ENCODE data around the gene HARBI1. TPM values are rescaled to one million over a fixed set of nuclear protein-coding genes. Genes with fewer than 3 reads are reported as not detected.

HARBI1 gene
- total RNA-seq, 4 donors from 2014 or later, result 1.3 to 6.2 (median 3.5) TPM

DNA sequence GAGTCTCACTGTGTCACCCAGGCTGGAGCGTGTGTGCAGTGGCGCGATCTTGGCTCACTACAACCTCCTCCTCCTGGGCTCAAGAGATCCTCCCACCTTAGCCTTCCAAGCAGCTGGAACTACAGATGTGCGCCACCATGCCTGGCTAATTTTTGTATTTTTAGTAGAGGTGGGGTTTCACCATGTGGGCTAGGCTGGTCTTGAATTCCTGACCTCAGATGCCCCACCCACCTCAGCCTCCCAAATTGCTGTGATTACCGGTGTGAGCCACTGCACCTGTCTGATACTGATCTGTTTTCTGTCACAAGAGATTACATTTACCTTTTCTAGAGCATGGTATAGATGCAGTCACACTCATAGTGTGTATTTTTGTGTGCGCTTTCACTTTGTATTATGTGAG, 11.9 kb upstream of the HARBI1 start:
- Histone ChIP-seq H3K27me3 (no peaks in the 10 kb centered on the region), H3K9me3 (no peaks in the 10 kb centered on the region), H3K4me1 (no peaks in the 10 kb centered on the region), H3K27ac (no peak overlapping the region), H3K4me3 (replicated peaks in 1 of 3) (no peak overlapping the region), H3K36me3 (peaks cover 4 to 29% of the 10 kb centered on the region in 2 donors)
- WGBS, 2 donors, result 86% methylated on average over 6 of the region's 6 CpGs
- DNase-seq, result peak in 1 of 2 donors; percentile 10
- intact Hi-C loops (cut with DNase I), result no loop called here
- TF ChIP-seq, protein P1, sequence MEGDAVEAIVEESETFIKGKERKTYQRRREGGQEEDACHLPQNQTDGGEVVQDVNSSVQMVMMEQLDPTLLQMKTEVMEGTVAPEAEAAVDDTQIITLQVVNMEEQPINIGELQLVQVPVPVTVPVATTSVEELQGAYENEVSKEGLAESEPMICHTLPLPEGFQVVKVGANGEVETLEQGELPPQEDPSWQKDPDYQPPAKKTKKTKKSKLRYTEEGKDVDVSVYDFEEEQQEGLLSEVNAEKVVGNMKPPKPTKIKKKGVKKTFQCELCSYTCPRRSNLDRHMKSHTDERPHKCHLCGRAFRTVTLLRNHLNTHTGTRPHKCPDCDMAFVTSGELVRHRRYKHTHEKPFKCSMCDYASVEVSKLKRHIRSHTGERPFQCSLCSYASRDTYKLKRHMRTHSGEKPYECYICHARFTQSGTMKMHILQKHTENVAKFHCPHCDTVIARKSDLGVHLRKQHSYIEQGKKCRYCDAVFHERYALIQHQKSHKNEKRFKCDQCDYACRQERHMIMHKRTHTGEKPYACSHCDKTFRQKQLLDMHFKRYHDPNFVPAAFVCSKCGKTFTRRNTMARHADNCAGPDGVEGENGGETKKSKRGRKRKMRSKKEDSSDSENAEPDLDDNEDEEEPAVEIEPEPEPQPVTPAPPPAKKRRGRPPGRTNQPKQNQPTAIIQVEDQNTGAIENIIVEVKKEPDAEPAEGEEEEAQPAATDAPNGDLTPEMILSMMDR (IDR thresholded peaks at IDR 0.05), result no peak
- TF ChIP-seq POLR2A (IDR thresholded peaks at IDR 0.05), result no peak

DNA sequence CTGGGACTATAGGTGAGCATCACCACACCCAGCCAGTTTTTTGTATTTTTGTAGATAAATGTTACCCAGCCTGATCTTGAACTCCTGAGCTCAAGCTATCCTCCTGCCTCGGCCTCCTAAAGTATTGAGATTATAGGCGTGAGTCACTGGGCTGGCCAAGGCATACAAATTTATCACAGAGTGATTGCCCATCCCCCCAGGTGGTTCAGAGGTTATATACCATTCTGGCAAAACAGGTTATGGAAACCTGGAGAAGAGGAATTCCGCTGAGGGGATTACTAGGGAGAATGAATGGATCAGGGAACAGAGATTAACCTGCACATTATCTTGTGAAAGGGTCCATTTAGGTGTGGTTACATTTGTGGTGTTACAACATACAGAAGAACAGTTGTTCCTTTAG, 8.4 kb upstream of the HARBI1 start:
- intact Hi-C loops (cut with DNase I), result no loop called here
- 96 to 98% methylated on average over 3 of the region's 3 CpGs for WGBS, 2 donors
- no peak for TF ChIP-seq POLR2A (IDR thresholded peaks at IDR 0.05)
- TF ChIP-seq, protein P1 (IDR thresholded peaks at IDR 0.05), result no peak
- Histone ChIP-seq H3K9me3 (no peaks in the 10 kb centered on the region), H3K36me3 (peaks cover 4 to 20% of the 10 kb centered on the region in 2 donors), H3K4me1 (no peaks in the 10 kb centered on the region), H3K27ac (no peak overlapping the region), H3K4me3 (replicated peaks in 1 of 3) (no peak overlapping the region), H3K27me3 (no peaks in the 10 kb centered on the region)
- no peak for DNase-seq

DNA sequence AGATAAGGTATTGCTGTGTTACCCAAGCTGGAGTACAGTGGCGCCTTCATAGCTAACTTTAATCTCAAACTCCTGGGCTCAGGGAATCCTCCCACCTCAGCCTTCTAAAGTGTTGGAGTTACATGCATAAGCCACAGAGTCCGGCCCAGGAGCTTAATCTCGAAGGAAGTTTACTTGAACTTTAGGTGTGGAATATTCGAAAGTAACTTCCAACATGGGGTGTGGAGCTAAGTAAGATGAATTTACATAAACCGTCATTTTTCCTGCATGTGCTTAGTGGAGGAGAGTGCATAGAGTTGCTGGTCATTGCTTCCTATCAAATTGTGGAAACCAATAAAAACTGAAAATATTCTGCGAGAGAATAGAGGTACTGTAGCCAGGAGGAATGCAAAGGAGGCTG, 1.8 kb upstream of the HARBI1 start:
- H3K4me3 ChIP-seq (replicated peaks in 1 of 3), result peak overlapping the region in 1 of 3 donors; percentile 89
- no peak for DNase-seq
- WGBS, 2 donors, result 70 to 80% methylated on average over 6 of the region's 6 CpGs
- intact Hi-C loops (cut with DNase I), result loop anchor here (10.0 kb wide), 2 partner anchors 74 to 224 kb away; partner anchors contain the start of gene CHRM4
- H3K27ac ChIP-seq, result no peak overlapping the region
- no peaks in the 10 kb centered on the region for H3K27me3 ChIP-seq
- H3K36me3 ChIP-seq, result peaks cover 0 to 4% of the 10 kb centered on the region in 2 donors
- TF ChIP-seq, protein P1 (IDR thresholded peaks at IDR 0.05), result no peak
- no peak for TF ChIP-seq POLR2A (IDR thresholded peaks at IDR 0.05)
- no peaks in the 10 kb centered on the region for H3K9me3 ChIP-seq
- peaks cover 11 to 26% of the 10 kb centered on the region in 2 donors for H3K4me1 ChIP-seq

DNA sequence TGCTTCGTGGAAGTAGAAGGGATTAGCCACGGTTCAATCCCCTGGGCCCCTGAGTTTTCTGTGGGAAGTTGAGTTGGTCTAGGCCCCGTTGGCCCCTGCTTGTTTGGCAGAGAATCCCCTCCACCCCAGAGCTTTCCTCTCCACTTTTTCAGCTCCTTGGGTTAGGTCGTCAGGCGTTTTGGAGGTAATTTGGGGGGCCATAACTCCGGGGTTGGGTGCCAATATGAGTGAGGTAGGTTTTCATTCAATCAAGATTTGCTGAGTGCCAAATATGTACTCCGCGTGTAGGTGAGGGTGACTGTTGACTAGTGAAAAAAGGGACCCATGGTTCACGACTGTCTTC, 916 bp upstream of the HARBI1 start:
- intact Hi-C loops (cut with DNase I), result loop anchor here (10.0 kb wide), 2 partner anchors 73 to 223 kb away; partner anchors contain the start of gene CHRM4
- DNase-seq, result no peak
- H3K9me3 ChIP-seq, result no peaks in the 10 kb centered on the region
- peak overlapping the region; percentile 81 to 94 (median 89) for H3K4me3 ChIP-seq (replicated peaks in 1 of 3)
- H3K36me3 ChIP-seq, result peaks cover 0 to 4% of the 10 kb centered on the region in 2 donors
- H3K27ac ChIP-seq, result peak overlapping the region; percentile 87 to 97 (median 97)
- H3K27me3 ChIP-seq, result no peaks in the 10 kb centered on the region
- no peak for TF ChIP-seq POLR2A (IDR thresholded peaks at IDR 0.05)
- TF ChIP-seq, protein P1 (IDR thresholded peaks at IDR 0.05), result no peak
- peaks cover 11 to 26% of the 10 kb centered on the region in 2 donors for H3K4me1 ChIP-seq
- 1 to 5% methylated on average over 6 to 8 of the region's 9 CpGs for WGBS, 2 donors

DNA sequence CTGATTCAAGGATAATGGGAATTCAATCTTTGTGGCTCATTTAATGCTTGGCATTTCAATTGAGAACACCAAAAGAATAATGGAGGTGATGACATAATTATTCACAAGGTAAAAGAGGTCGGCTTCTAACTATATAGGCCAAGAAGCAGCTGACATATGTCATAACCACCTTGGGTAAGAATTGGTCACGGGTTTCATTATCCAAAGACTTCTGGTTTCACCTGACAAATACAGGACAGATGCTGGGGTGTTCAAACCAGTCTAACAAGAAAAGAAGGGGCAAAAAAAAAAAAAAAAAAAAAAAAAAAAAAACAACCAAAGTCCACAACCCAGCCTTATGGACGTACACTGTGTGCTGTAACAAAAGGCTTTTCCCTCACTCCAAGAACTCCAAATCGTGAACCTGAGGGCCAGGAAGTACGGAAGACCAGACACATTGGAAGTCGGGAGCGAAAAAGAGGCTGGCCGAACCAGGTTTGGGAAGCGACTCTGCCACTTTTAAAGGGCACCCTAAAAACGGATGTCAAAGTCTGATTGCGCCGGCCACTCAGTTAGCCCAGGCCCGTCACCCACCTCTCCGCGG, 385 bp downstream of the HARBI1 start:
- Histone ChIP-seq H3K36me3 (peaks cover 0 to 3% of the 10 kb centered on the region in 2 donors), H3K4me3 (replicated peaks in 1 of 3) (peak overlapping the region in 2 of 3 donors; percentile 89 to 94), H3K9me3 (no peaks in the 10 kb centered on the region), H3K27me3 (no peaks in the 10 kb centered on the region), H3K4me1 (peaks cover 11 to 26% of the 10 kb centered on the region in 2 donors), H3K27ac (peak overlapping the region in 2 of 3 donors; percentile 87 to 97)
- DNase-seq, result no peak
- TF ChIP-seq, protein P1 (IDR thresholded peaks at IDR 0.05), result no peak
- TF ChIP-seq POLR2A (IDR thresholded peaks at IDR 0.05), result no peak
- WGBS, 2 donors, result 4 to 5% methylated on average over 14 to 15 of the region's 15 CpGs
- intact Hi-C loops (cut with DNase I), result loop anchor here (10.0 kb wide), 2 partner anchors 72 to 222 kb away; partner anchors contain the start of gene CHRM4
